DND-41 (cell line): Measurements from ENCODE around the gene DCAF4.

Experiments used
- ATAC-seq: fragments of 200-7000 bp; cut with Tn5 transposase; 3 replicates; pipeline ENCODE4 v1.9.1; 2021; ENCODE audit warnings: low read depth; ENCODE audit not compliant: insufficient read depth
- DNase-seq: peaks from one replicate; pipeline ENCODE4 v3.0.0-alpha.2; 2020
- H2AFZ ChIP-seq: 2 replicates; pipeline ENCODE4 v1.6.0; 2012; ENCODE audit warnings: low read depth, low read length
- H3K27ac ChIP-seq: 2 replicates; pipeline ENCODE4 v1.5.1; 2012; ENCODE audit warnings: low read length, inconsistent platforms
- H3K27me3 ChIP-seq: fragments of 200-600 bp; sonication (generic); 2 replicates; pipeline ENCODE4 v1.6.0; 2012; ENCODE audit warnings: low read length, mild to moderate bottlenecking, inconsistent platforms; ENCODE audit not compliant: insufficient read depth, poor library complexity
- H3K36me3 ChIP-seq: 2 replicates; pipeline ENCODE4 v1.5.1; 2012; ENCODE audit warnings: low read length, inconsistent platforms; ENCODE audit not compliant: insufficient read depth
- H3K4me1 ChIP-seq: 2 replicates; pipeline ENCODE4 v1.5.1; 2012; ENCODE audit warnings: mild to moderate bottlenecking, low read length; ENCODE audit not compliant: insufficient read depth
- H3K4me2 ChIP-seq: 2 replicates; pipeline ENCODE4 v1.6.0; 2012; ENCODE audit warnings: mild to moderate bottlenecking, moderate library complexity, low read length, inconsistent platforms; ENCODE audit not compliant: insufficient read depth
- H3K4me3 ChIP-seq, 2 experiments: fragments of 200-600 bp in 1 of 2; shearing (Covaris generic) in 1 of 2; 2 replicates each; pipeline ENCODE4 v1.5.1; 2012 to 2016; ENCODE audit warnings: inconsistent platforms in 2 of 2, low read length in 2 of 2, mild to moderate bottlenecking in 2 of 2, low read depth in 1 of 2, moderate library complexity in 1 of 2
- H3K79me2 ChIP-seq: 2 replicates; pipeline ENCODE4 v1.6.0; 2012; ENCODE audit warnings: low read length, inconsistent platforms; ENCODE audit not compliant: insufficient read depth
- H3K9ac ChIP-seq: 2 replicates; pipeline ENCODE4 v1.6.0; 2012; ENCODE audit warnings: low read depth, mild to moderate bottlenecking, inconsistent platforms, low read length, moderate library complexity
- H3K9me3 ChIP-seq: 2 replicates; pipeline ENCODE4 v1.5.1; 2012; ENCODE audit warnings: low read length, moderate library complexity, mild to moderate bottlenecking, inconsistent platforms; ENCODE audit not compliant: insufficient read depth, severe bottlenecking
- H4K20me1 ChIP-seq: 2 replicates; pipeline ENCODE4 v1.6.0; 2012; ENCODE audit warnings: low read length; ENCODE audit not compliant: insufficient read depth
- EZH2 ChIP-seq: IDR thresholded peaks from 3 replicates; pipeline ENCODE4 v1.6.1; 2012; ENCODE audit warnings: borderline replicate concordance, low read depth, mild to moderate bottlenecking, moderate library complexity, low read length, inconsistent platforms; ENCODE audit not compliant: severe bottlenecking
- TF ChIP-seq, protein P1 (sequence below): IDR thresholded peaks from 2 replicates; pipeline ENCODE4 v1.5.1; 2012; ENCODE audit warnings: borderline replicate concordance, low read length, moderate library complexity, mild to moderate bottlenecking; ENCODE audit not compliant: poor library complexity, severe bottlenecking; ENCODE audit errors: extremely low read depth

The DCAF4 gene

DNA sequence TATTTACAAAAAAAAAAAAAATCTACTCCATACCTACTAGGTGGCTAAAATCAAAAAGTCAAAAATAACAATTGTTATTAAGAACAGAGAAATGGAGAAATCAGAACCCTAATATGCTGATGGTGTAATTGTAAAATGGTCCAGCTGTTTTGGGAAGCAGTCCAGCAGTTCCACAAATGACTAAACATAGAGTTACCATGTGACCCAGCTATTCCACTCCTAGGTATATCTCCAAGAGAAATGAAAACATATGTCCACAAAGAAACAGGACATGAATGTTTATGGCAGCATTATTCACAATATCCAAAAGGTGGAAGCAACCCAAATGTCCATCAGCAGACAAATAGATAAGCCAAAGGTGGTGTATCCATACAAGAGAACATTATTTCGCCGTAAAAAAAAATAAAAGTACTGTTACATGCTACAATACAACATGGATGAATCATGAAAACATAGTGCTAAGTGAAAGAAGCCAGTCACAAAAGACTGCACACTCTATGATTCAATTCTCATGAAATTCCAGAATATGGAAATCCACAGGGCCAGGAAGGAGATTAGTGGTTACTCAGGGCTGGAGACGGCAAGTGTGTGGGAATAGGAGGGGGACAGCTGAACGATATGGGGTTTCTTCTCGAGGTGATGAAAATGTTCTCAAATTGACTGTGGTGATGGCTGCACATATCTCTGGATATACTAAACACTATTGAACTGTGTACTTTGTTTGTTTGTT is 23.3 kb upstream of the DCAF4 start:
- Histone ChIP-seq H3K9me3 (no peaks in the 10 kb centered on the region), H3K9ac (no peak overlapping the region), H3K4me2 (no peak overlapping the region), H3K27me3 (no peaks in the 10 kb centered on the region), H2AFZ (no peak overlapping the region), H3K79me2 (no peaks in the 10 kb centered on the region), H4K20me1 (no peaks in the 10 kb centered on the region), H3K4me1 (no peaks in the 10 kb centered on the region), H3K36me3 (no peaks in the 10 kb centered on the region), H3K4me3 (no peak overlapping the region), H3K27ac (no peak overlapping the region)
- ATAC-seq: no peak
- TF ChIP-seq, protein P1, sequence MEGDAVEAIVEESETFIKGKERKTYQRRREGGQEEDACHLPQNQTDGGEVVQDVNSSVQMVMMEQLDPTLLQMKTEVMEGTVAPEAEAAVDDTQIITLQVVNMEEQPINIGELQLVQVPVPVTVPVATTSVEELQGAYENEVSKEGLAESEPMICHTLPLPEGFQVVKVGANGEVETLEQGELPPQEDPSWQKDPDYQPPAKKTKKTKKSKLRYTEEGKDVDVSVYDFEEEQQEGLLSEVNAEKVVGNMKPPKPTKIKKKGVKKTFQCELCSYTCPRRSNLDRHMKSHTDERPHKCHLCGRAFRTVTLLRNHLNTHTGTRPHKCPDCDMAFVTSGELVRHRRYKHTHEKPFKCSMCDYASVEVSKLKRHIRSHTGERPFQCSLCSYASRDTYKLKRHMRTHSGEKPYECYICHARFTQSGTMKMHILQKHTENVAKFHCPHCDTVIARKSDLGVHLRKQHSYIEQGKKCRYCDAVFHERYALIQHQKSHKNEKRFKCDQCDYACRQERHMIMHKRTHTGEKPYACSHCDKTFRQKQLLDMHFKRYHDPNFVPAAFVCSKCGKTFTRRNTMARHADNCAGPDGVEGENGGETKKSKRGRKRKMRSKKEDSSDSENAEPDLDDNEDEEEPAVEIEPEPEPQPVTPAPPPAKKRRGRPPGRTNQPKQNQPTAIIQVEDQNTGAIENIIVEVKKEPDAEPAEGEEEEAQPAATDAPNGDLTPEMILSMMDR: no peak
- no peak for TF ChIP-seq EZH2
- DNase-seq: no peak

DNA sequence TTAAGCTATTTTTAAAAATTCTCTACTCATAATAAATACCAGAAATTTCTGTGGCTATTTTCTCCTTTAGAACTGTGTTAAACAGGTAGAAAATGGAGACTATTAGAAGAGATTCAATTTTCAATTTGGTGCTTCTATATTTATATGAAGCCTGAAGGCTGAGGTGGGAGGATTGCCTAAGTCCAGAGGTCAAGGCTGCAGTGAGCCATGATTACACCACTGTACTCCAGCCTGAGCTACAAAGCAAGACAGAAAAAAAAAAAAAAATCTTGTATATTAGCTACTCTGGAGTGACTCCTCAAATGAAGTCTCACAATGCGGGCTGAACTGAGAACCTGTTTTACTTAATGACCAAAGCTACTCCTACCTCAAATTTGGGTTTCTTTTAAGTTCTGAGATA is 22.5 kb upstream of the DCAF4 start:
- no peak for DNase-seq
- no peak overlapping the region for H2AFZ ChIP-seq
- no peak for ATAC-seq
- no peak overlapping the region for H3K27ac ChIP-seq
- H3K4me3 ChIP-seq: no peak overlapping the region
- no peak overlapping the region for H3K4me2 ChIP-seq
- no peaks in the 10 kb centered on the region for H3K27me3 ChIP-seq
- no peaks in the 10 kb centered on the region for H3K9me3 ChIP-seq
- no peaks in the 10 kb centered on the region for H3K36me3 ChIP-seq
- H3K9ac ChIP-seq: no peak overlapping the region
- no peak for TF ChIP-seq EZH2
- TF ChIP-seq, protein P1: no peak
- H4K20me1 ChIP-seq: no peaks in the 10 kb centered on the region
- no peaks in the 10 kb centered on the region for H3K4me1 ChIP-seq
- H3K79me2 ChIP-seq: no peaks in the 10 kb centered on the region

DNA sequence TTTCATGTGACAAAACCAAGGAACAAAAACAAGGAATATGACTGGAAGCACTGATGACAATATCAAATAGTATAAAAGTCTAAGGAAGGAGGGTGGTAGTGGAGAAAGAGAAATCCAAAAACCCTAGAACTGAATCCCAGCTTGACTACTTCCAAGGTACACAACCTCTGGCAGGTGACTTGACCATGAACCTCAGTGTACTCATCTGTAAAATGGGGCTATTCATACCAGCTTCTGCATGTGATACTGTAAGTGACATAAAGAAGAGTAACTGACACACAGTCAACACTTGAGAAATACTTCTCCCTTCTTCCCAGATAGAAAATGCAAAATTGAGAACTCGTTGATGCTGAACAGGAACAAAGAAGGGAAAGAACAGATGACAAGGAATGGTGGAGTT is 22.0 kb upstream of the DCAF4 start:
- H3K9ac ChIP-seq: no peak overlapping the region
- H2AFZ ChIP-seq: no peak overlapping the region
- ATAC-seq (no peak), DNase-seq (no peak)
- no peak overlapping the region for H3K4me2 ChIP-seq
- no peak overlapping the region for H3K4me3 ChIP-seq
- no peaks in the 10 kb centered on the region for H3K9me3 ChIP-seq
- no peaks in the 10 kb centered on the region for H3K27me3 ChIP-seq
- no peaks in the 10 kb centered on the region for H3K36me3 ChIP-seq
- no peaks in the 10 kb centered on the region for H4K20me1 ChIP-seq
- no peak overlapping the region for H3K27ac ChIP-seq
- no peaks in the 10 kb centered on the region for H3K4me1 ChIP-seq
- TF ChIP-seq, protein P1: no peak
- TF ChIP-seq EZH2: no peak
- H3K79me2 ChIP-seq: no peaks in the 10 kb centered on the region
